Body of pancreas (tissue), 4 donors: ENCODE measurements around the gene ENOPH1. TPM values are rescaled to one million over a fixed set of nuclear protein-coding genes. Genes with fewer than 3 reads are reported as not detected.
"Not testable (repeated sequence)": the region's sequence is repeated elsewhere in the genome, so short reads cannot be mapped to it uniquely, and the experiment has no call there.

Experiments
- ATAC-seq: fragments of 150-250 bp; one replicate; pipeline ENCODE4 v1.9.1; 2016
- DNase-seq, 4 donors: peaks; one replicate each; pipeline ENCODE4 v3.0.0-alpha.2; 2019
- H3K27ac ChIP-seq, 4 donors: fragments of 200-600 bp; sonication (generic); 1 replicate in 3 of 4; 2 replicates in 1 of 4; pipeline versions ENCODE4 v1.5.1 to v1.6.1; 2016 to 2019; ENCODE audit warnings: mild to moderate bottlenecking in 1 of 4, mixed read lengths in 1 of 4, moderate library complexity in 1 of 4
- H3K27me3 ChIP-seq, 2 donors: fragments of 200-600 bp; sonication (generic); one replicate each; pipeline ENCODE4 v1.6.0; 2016; ENCODE audit warnings: mild to moderate bottlenecking in 1 of 2
- H3K36me3 ChIP-seq, 2 donors: fragments of 200-600 bp; sonication (generic); replicated peaks in 1 of 2; 2 replicates each; pipeline ENCODE4 v1.5.1; 2016; ENCODE audit warnings: low read depth in 2 of 2; ENCODE audit not compliant: insufficient read depth in 1 of 2
- H3K4me1 ChIP-seq: fragments of 200-600 bp; sonication (generic); one replicate; pipeline ENCODE4 v1.6.0; 2016
- H3K4me3 ChIP-seq, 2 donors: fragments of 200-600 bp; sonication (generic); 1 replicate in 1 of 2; 2 replicates in 1 of 2; pipeline ENCODE4 v1.5.1; 2016 to 2019
- H3K9me3 ChIP-seq, 3 donors: fragments of 200-600 bp; sonication (generic); 1 replicate in 2 of 3; 2 replicates in 1 of 3; pipeline ENCODE4 v1.5.1; 2016
- POLR2A ChIP-seq, 3 donors: fragments of 450-650 bp; IDR thresholded peaks; one replicate each; pipeline ENCODE4 v1.6.1; 2016; ENCODE audit warnings: antibody characterized with exemption in 3 of 3, mild to moderate bottlenecking in 2 of 3
- WGBS, 2 donors: methylation state at CpG; one replicate each; pipeline ENCODE4 v1.1.5; 2017; 5-methylcytosine and 5-hydroxymethylcytosine counted together
- intact Hi-C: fragments of 100-400 bp; cut with DNase I; formaldehyde crosslinking; loops from one replicate; pipeline ENCODE4 v1.15.1; 2023
- total RNA-seq, 2 donors: library from RNA; depleted of rRNA; stranded (reverse); fragments of >200 nt; gene quantifications; one replicate each; pipeline ENCODE4 v1.1.0, GENCODE V29; 2016
- TF ChIP-seq, protein P1 (sequence below), 7 experiments: fragments of 450-650 bp in 4 of 7; fragments of 200-600 bp in 3 of 7; sonication (generic) in 3 of 7; IDR thresholded peaks; one replicate each; pipeline ENCODE4 v1.5.1; 2016 to 2019; ENCODE audit warnings: antibody characterized with exemption in 7 of 7

The ENOPH1 gene
- total RNA-seq, 2 donors from 2014 or later = 6.3 to 17.4 TPM

DNA sequence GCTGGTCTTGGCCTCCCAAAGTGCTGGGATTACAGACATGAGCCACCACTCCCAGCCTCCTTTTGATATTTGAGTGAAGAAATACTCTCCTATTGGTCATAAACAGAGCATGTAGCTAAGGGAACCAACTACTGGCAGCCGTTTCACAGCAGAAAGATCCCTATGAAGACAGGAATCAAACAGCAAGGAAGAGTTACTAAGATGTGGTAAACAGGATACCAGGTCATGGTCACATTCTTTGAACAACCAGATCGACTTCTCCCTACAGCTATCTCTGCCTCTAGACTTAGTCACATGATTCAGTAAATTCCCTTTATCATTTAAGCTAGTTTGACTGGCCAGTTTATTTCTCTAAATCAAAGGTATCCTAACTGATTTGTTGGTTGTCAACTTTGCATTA lies 47.6 kb upstream of the ENOPH1 start:
- Histone ChIP-seq H3K27me3 (no peaks in the 10 kb centered on the region), H3K4me1 (no peaks in the 10 kb centered on the region), H3K9me3 (no peaks in the 10 kb centered on the region), H3K4me3 (no peak overlapping the region), H3K36me3 (no peaks in the 10 kb centered on the region), H3K27ac (no peak overlapping the region)
- TF ChIP-seq, protein P1, sequence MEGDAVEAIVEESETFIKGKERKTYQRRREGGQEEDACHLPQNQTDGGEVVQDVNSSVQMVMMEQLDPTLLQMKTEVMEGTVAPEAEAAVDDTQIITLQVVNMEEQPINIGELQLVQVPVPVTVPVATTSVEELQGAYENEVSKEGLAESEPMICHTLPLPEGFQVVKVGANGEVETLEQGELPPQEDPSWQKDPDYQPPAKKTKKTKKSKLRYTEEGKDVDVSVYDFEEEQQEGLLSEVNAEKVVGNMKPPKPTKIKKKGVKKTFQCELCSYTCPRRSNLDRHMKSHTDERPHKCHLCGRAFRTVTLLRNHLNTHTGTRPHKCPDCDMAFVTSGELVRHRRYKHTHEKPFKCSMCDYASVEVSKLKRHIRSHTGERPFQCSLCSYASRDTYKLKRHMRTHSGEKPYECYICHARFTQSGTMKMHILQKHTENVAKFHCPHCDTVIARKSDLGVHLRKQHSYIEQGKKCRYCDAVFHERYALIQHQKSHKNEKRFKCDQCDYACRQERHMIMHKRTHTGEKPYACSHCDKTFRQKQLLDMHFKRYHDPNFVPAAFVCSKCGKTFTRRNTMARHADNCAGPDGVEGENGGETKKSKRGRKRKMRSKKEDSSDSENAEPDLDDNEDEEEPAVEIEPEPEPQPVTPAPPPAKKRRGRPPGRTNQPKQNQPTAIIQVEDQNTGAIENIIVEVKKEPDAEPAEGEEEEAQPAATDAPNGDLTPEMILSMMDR (IDR thresholded peaks at IDR 0.05) = no peak
- no peak for TF ChIP-seq POLR2A (IDR thresholded peaks at IDR 0.05)
- ATAC-seq (no peak), DNase-seq (no peak)
- 67 to 78% methylated on average over 2 of the region's 2 CpGs for WGBS, 2 donors
- intact Hi-C loops = loop anchor here (5.0 kb wide), 1 partner anchor 45 kb away; no protein-coding TSS in a partner anchor

DNA sequence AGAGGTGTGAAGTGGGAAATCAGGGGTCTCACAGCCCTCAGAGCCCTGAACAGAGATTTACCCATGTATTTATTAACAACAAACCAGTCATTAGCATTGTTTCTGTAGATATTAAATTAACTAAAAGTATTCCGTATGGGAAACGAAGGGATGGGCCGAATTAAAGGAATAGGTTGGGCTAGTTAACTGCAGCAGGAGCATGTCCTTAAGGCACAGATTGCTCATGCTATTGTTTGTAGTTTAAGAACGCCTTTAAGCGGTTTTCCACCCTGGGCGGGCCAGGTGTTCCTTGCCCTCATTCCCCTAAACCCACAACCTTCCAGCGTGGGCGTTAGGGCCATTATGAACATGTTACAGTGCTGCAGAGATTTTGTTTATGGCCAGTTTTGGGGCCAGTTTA lies 44.1 kb upstream of the ENOPH1 start:
- H3K4me3 ChIP-seq, H3K9me3 ChIP-seq, H3K4me1 ChIP-seq, DNase-seq, intact Hi-C loops, H3K27ac ChIP-seq, H3K27me3 ChIP-seq, ATAC-seq, H3K36me3 ChIP-seq: not testable (repeated sequence)
- WGBS, 2 donors = 93 to 96% methylated on average over 8 of the region's 8 CpGs

DNA sequence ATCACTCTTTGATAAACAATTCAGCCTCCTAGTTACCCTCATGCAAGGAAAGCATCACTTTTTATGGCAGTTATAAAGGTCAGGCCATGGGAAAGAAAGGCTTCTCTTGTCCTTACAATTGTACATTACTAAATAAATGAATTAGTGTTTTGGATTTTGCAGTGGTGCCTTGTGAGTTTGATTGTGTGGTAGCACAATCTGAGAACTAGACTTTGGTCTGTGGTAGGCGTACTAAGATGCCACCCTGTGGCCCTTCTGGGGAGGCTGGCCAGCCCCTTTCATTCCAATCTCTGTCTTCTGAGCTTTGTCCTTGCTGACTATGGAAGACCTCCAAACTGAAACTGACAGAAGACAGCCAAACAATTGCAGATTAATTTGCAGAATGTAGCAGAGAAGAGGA lies 42.0 kb upstream of the ENOPH1 start:
- TF ChIP-seq, protein P1 (IDR thresholded peaks at IDR 0.05) = no peak
- no peak for TF ChIP-seq POLR2A (IDR thresholded peaks at IDR 0.05)
- H3K27ac ChIP-seq = no peak overlapping the region
- H3K9me3 ChIP-seq = no peaks in the 10 kb centered on the region
- WGBS, 2 donors = 54 to 76% methylated on average over 1 of the region's 1 CpG
- ATAC-seq (no peak), DNase-seq (no peak)
- H3K4me3 ChIP-seq = no peak overlapping the region
- no peaks in the 10 kb centered on the region for H3K27me3 ChIP-seq
- H3K36me3 ChIP-seq = no peaks in the 10 kb centered on the region
- intact Hi-C loops = no loop called here
- no peaks in the 10 kb centered on the region for H3K4me1 ChIP-seq

DNA sequence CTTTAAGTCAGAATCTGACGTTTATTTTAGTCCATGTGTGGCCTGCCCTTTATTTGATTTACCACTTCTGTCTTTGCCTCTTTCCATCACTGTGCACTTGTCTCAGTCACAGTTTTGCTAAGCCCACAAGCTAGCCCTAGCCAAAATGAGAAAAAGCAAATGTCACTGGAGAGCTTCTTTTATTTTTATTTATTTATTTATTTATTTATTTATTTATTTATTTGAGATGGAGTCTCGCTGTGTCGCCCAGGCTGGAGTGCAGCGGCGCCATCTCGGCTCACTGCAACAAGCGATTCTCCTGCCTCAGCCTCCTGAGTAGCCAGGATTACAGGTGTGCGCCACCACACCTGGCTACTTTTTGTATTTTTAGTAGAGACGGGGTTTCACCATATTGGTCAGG lies 40.3 kb upstream of the ENOPH1 start:
- H3K27me3 ChIP-seq, H3K4me3 ChIP-seq, H3K4me1 ChIP-seq, H3K27ac ChIP-seq, DNase-seq, ATAC-seq, intact Hi-C loops, H3K9me3 ChIP-seq, H3K36me3 ChIP-seq: not testable (repeated sequence)
- 85 to 86% methylated on average over 9 of the region's 9 CpGs for WGBS, 2 donors

DNA sequence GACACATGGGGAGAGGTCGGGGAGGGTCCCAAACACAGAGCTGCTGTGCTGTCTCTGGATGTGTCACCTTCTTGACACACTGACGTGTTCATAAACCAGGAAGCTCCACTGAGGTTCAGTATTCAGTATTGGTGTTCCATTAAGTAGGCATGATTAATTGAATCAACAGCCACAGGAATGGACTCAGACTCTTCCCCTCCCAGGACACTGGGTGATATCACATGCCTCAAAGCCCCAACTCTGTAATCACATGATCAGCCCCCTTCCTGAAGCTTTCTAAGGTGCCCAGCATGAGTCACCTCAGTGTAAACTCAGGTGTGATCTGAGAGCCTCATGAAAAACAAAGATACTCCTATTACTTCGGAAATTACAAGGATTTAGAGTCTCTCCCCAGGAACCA lies 35.5 kb upstream of the ENOPH1 start:
- H3K27ac ChIP-seq = no peak overlapping the region
- no peaks in the 10 kb centered on the region for H3K36me3 ChIP-seq
- TF ChIP-seq, protein P1 (IDR thresholded peaks at IDR 0.05) = no peak
- TF ChIP-seq POLR2A (IDR thresholded peaks at IDR 0.05) = no peak
- no peaks in the 10 kb centered on the region for H3K27me3 ChIP-seq
- no peaks in the 10 kb centered on the region for H3K4me1 ChIP-seq
- intact Hi-C loops = no loop called here
- DNase-seq (no peak), ATAC-seq (no peak)
- no peaks in the 10 kb centered on the region for H3K9me3 ChIP-seq
- H3K4me3 ChIP-seq = no peak overlapping the region
- WGBS, 2 donors = 81 to 82% methylated on average over 2 to 3 of the region's 3 CpGs

DNA sequence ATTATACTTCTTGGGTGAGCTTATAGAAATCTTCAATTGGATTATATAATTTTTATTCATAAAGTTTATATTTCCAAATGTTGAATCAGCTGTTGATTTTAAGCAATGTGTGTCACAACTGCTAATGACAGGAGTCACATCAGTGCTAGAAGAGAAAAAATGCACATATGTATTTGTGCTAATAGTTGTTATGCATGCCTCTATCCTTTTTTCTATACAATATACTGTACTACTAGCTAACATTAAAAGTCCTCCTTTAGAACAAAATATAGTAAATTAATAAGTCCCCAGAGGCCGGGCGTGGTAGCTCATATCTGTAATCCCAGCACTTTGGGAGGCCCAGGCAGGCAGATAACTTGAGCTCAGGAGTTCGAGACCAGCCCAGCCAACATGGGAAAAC lies 32.9 kb upstream of the ENOPH1 start:
- no peak for DNase-seq
- Histone ChIP-seq H3K36me3 (no peaks in the 10 kb centered on the region), H3K4me3 (no peak overlapping the region), H3K27ac (no peak overlapping the region), H3K27me3 (no peaks in the 10 kb centered on the region), H3K4me1 (no peaks in the 10 kb centered on the region), H3K9me3 (no peaks in the 10 kb centered on the region)
- no peak for ATAC-seq
- intact Hi-C loops = no loop called here
- 88 to 92% methylated on average over 3 of the region's 3 CpGs for WGBS, 2 donors
- TF ChIP-seq, protein P1 (IDR thresholded peaks at IDR 0.05) = no peak
- TF ChIP-seq POLR2A (IDR thresholded peaks at IDR 0.05) = no peak
